Measurements from ENCODE around the gene WDR41.
"Not testable (repeated sequence)": the region's sequence is repeated elsewhere in the genome, so short reads cannot be mapped to it uniquely, and the experiment has no call there.

WDR41 gene, protein sequence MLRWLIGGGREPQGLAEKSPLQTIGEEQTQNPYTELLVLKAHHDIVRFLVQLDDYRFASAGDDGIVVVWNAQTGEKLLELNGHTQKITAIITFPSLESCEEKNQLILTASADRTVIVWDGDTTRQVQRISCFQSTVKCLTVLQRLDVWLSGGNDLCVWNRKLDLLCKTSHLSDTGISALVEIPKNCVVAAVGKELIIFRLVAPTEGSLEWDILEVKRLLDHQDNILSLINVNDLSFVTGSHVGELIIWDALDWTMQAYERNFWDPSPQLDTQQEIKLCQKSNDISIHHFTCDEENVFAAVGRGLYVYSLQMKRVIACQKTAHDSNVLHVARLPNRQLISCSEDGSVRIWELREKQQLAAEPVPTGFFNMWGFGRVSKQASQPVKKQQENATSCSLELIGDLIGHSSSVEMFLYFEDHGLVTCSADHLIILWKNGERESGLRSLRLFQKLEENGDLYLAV

DNA sequence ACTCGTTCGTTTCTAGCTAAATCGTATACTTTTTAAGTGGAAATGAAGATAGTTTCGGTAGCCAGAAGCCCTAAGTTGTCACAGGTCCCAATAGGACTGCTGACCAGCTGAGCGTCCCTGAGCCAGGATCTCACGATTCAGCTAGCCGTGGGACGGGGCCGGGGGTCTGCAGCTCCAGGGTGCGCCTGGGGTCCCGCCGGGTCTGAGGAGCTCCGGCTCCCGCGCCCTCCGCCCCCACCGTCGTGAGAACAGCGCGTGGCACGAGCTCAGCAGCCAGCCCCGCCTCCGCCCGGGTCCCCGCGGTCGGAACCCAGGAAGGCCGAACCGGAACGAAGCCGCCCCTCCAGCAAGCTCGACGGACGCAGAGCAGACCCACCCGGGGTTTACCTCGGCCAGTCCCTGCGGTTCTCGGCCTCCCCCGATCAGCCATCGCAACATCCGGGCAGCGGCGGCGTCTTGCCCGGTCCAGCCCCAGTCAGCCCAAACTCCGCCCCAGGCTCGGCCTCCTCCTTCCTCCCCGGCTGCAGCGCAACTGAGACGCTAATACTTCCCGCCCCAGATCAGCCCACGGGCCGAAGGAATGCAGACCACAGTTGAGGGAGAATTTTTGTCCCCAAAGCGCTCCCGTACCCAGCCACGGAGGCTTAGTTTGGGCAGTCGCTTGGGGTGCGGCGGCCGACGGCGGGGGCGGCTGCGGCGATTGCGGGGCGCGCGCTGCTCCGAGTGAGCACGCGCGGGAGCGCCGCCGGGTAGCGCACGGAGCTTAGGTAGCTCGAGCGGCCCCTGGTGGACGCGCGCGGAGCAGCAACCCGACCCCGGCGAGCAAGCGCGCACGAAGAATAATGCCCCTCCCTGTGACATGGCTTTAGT is at the start of gene WDR41:
Gene WDR41, minus strand, starts transcription at position 534 of the 870 bp plus-strand sequence. Its CDS starts 96 bp downstream, at position 438.
- DNase-seq, result peak; percentile 55

DNA sequence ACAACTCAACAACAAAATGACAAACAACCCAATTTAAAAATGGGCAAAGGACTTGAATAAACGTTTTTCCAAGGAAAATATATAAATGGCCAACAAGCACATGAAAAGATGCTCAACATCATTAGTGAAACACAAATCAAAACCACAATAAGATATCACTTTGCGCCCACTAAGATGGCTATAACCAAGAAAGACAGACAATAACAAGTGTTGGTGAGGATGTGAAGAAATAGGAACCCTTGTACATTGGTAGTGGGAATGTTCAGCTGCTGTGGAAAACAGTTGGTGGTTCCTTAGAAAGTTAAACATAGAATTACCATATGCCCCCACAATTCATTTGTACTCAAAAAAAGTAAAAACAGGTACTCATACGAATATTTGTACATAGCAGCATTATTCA is 39.2 kb upstream of the WDR41 start:
- DNase-seq, result no peak

DNA sequence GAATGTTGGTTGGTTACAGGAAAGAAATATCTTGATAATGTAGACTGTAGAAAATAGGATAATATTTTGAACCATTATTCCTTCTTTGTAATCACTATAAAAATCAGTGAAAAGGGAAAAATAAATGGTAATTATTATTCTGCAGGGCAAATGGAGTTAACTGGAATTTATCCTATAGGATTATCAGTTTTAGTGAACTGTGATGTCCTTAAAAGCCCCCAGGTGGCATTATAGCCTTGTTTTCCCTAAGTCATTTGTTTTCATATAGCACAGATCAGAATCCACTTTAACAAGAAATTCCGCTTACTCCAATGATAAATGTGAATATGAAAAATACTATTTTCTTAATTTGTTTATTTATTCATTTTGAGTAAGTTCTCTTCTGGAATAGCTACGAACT is 26.2 kb upstream of the WDR41 start:
- DNase-seq, result peak; percentile 28

DNA sequence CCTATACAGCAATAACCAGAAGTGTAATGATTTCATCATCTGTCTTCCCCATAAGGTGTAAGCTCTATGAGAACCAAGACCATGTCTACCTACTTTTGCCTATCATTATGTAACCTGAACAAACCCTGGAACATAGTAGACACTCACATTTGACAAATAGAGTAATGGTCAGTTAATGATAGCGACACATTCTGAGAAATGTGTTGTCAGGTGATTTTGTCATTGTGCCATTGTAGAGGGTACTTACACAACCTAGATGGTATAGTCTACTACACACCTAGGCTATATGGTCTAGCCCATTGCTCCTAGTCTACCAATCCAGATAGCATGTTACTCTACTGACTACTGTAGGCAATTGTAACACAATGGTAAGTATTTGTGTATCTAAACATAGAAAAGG is 22.3 kb upstream of the WDR41 start:
- no peak for DNase-seq

DNA sequence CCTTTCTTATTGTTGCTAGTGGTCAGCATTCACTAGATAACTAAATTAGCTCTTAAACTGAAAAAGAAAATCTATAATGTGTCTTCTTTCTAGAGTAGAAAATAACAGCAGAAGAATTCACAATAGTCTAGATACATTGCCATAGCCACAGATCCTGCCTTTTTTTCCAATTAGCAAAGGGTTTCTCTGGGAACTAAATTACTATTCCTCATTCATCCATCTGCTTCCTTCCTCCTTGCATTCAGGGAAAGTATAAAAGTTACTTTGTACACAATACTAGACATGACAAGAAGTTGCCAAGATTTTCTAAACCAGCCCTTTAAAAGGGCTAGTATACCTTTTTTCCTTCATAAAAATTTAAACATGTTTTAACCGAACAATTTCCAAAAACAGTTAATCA is 21.2 kb upstream of the WDR41 start:
- DNase-seq, result no peak

DNA sequence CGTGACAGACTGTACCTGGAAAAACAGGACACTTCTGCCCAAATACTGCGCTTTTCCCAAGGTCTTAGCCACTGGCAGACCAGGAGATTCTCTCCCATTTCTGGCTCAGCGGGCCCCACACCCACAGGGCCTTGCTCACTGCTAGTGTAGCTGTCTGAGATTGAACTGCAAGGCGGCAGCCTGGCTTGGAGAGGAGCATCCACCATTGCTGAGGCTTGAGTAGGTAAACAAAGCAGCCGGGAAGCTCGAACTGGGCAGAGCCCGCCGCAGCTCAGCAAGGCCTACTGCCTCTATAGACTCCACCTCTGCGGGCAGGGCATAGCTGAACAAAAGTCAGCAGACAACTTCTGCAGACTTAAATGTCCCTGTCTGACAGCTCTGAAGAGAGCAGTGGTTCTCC is 9.0 kb upstream of the WDR41 start:
- DNase-seq, result not testable (repeated sequence)

DNA sequence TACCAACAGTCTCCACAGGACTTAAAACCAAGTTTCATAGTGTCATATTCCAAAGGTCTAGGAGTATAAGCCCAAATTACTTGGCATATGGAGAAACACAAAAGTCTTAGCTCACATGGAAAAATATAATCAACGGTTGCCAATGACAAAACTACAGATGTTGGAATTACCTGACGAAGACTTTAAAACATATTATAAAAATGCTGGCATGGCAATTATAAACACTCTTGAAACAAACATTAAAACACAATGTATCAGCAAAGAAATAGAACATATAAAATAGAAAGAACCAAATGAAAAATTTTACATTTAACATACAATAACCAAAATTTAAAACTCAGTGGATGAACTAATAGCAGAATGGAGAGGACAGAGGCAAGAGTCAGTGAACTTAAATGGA is 7.9 kb upstream of the WDR41 start:
- DNase-seq, result no peak

DNA sequence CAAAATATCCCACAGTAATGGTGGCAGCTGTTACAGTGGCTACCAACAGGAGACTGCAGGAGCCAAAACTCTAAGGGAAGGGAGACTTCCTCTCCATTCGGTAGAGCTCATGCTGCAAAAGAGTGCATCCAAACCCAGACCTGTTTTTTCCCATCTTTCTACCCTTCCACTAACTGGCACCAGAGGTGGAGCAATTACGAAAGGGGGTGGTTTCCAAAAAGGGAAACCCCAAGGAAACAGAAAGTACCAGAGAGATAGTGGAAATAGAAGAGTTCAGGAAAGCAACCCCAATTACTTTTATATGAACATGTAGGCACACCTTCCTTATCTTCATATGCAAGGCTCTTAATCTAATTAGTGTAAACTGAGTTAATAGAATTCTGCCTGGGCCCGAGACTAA is 7.3 kb upstream of the WDR41 start:
- no peak for DNase-seq

DNA sequence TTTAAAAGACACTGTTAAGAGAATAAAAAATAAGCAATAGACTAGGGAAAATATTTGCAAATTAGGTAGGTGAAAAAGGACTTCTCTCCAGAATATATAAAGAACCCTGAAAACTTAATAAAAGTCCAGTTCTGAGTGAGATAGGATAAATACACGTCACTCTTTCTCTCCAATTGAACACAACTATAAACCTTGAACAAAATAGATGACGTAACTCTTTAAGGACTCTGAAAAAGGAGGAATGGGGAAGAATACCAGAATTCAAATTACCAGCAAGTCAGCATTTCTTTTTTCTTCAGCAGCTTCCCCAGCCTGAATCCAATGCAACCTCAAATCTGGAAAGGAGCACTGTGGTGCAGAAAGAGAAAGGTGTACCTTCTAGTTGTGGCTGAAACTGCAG is 6.8 kb upstream of the WDR41 start:
- no peak for DNase-seq

DNA sequence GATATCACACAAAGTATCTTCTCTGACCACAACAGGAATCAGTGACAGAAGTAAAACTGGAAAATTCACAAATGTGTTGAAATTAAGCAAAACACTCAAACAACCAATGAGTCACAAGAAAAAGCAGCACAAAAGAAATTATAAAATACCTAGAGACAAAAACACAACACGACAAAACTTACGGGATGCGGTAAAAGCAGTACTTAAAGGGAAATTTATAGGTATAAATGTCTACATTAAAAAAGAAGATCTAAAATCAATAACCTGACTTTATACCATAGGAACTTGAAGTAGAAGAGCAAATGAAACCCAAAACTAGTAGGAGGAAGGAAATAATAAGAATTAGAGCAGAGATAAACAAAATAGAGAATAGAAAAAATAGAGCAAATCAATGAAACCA is 2.8 kb upstream of the WDR41 start:
- DNase-seq, result no peak

DNA sequence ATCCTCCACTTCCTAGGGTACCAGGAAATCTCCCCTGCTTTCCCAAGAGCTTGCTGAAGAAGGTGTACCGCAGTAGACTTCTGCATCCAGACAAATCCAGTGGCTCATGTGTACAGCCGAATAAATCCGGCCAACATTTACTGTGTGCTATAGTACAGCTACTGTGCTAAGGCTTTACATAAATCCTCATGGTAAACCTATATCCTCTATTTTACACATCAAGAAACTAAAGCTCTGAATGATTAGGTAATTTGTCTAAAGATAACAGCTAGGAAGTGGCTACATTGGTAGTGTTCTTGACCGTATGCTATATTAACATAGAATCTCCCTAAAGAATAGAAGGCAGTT is 511 bp upstream of the WDR41 start:
- no peak for DNase-seq

DNA sequence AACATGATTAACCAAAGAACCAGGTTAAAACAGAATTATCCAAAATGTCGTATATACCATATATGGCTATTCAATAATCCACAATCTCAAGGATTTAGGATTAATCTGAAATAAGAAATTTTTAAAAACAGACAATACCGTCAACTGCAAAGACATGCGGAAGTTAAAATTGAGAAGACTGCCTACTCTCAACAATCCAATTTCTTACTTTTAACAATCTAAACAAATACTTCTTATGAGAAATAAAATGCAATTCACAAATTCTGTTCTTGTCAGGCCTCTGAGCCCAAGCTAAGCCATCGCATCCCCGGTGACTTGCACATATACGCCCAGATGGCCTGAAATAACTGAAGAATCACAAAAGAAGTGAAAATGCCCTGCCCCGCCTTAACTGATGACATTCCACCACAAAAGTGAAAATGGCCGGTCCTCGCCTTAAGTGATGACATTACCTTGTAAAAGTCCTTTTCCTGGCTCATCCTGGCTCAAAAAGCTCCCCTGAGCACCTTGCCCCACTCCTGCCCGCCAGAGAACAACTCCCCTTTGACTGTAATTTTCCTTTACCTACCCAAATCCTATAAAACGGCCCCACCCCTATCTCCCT is 1.3 kb downstream of the WDR41 start:
- DNase-seq, result not testable (repeated sequence)

DNA sequence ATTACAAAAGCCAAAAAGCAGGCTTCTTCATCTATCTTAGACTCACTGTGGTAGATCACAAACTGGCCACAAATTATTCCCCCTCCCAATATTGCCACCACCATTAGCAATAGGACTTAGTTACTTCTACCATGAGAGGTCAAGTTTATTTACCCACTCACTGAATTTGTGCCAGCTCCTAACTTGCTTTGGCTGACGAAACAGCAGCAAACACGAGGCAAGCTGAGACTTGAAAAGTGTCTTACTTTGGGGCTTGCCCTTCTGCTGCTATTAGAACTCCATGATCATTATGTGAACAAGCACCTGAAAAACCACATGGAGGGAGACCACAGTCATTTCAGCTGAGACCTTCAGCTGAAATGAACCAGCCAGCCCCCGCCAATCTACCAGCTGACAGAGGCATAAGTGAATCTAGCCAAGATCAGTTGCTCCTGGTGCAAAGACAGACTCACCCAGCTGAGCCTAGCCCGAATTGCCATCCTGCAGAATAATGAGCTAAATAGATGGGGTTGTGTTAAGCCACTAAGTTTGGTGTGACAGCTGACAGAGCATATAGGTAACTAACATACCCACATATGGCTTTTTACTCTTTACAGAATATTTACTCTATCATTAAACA is 5.7 kb downstream of the WDR41 start:
- no peak for DNase-seq

DNA sequence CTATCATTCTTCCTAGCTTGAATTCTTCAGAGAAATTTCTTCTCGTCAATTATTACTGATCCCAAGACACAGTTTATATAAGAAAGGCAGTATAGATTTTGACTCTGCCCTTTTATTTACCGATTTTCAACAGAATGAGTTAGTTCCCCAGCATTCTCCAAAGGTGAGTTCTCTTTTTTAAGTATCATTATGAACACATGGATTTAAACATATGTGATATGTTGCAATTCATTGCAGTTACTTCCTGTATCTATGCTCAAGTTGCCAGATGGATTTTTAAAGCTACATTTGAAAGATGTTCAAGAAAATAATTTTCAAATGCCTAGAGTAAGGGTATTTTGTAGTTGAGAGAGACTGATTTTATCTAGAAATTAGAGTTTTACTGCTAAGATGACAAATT is 8.4 kb downstream of the WDR41 start:
- DNase-seq, result no peak

DNA sequence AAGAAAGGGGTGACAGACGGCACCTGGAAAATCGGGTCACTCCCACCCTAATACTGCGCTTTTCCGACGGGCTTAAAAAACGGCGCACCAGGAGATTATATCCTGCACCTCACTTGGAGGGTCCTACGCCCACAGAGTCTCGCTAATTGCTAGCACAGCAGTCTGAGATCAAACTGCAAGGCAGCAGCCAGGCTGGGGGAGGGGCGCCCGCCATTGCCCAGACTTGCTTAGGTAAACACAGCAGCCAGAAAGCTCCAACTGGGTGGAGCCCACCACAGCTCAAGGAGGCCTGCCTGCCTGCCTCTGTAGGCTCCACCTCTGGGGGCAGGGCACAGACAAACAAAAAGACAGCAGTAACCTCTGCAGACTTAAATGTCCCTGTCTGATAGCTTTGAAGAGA is 17.1 kb downstream of the WDR41 start:
- not testable (repeated sequence) for DNase-seq

DNA sequence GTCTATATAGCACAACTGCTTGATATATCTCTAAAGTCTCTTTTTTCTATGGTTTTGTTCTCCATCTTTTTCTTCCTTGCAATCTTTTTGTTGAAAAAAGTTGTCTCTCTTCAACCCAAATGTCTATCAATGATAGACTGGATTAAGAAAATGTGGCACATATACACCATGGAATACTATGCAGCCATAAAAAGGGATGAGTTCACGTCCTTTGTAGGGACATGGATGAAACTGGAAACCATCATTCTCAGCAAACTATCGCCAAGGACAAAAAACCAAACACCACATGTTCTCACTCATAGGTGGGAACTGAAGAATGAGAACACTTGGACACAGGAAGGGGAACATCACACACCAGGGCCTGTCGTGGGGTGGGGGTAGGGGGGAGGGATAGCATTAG is 23.2 kb downstream of the WDR41 start:
- DNase-seq, result not testable (repeated sequence)

DNA sequence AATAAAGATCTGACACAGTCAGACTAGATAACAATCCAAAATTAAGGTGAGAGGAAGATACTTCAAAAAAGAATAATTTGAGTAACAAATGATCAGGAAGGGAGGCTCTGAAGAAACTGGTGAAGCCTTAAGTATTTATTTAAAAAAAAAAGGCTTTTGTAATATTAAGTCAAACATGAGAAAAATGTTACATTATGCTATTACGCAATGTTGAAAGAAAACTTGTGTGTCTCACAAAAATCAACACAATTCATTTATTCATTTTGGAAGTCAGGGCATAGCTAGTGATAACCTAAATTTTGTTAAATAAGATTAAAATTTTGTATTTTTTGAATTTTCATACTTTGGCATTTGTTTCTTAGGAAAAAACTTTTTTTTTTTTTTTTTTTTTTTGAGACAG is 28.2 kb downstream of the WDR41 start:
- DNase-seq, result no peak

DNA sequence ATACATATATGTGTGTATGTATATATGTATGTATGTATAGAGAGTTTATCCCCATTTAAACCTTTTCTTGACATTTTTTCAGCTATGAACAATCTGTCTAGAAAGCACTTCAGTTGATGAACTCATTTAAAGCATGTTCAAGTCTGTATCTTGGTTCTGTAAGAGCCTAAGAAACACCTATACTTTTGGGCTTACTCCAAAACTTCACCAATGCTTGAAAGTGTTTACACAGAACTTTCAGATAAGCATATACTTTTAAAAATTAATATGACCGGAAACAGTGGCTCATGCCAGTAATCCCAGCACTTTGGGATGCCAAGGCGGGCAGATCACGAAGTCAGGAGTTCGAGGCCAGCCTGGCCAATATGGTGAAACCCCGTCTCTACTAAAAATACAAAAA is 30.8 kb downstream of the WDR41 start:
- no peak for DNase-seq

DNA sequence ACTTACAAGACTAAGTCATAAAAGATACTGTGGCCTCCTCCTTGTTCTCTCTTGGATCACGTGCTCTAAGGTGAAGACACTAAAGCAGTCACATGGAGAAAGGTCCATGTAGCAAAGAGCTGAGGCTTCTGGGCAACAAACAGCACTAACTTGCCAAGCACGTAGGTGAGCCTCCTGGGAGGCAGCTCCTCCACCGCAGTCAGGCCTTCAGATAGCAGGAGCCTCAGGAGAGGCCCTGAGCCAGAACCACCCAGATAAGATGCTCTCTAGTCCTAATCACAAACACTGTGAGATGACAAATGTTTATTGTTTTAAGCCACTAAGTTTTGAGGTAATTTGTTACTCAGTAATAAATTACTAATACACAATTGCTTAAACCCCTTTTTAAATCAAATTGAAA is 38.0 kb downstream of the WDR41 start:
- DNase-seq, result no peak

DNA sequence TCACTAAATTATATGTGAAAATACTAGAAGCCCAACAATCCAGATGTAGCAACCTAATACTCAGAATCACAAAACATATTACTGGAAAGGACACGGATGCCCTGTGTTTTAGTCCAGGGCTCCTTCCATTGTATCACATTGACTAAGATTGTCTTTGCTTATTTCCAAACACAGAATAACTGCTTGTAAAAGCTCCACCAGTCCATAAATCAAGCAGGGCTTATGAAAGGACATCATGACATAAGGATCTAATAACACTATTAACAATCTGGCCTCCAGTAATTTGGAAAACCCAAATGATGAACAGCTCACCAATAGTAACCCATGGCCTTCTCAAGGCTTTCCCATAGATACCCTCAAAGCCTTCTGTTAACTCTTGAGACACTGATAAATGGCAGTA is 39.8 kb downstream of the WDR41 start:
- DNase-seq, result no peak

DNA sequence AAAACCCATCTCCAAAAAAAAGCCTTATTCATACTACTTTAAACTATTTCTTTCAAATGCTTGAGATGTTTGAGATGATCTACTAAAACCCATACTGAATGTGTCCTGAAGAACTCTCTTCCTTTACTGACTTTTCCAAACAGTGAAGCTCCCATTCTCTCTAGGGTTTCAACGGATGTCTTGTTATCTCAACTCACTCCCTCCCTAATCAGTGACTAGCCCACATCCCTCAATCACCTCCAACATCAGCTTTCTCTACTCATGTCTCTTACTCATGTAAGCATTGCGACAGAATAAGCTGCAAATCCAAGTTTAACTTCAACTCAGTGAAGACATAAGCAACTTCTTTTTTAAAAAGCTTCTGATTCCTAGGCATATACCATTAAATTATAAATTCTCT is 42.1 kb downstream of the WDR41 start:
- DNase-seq, result no peak

DNA sequence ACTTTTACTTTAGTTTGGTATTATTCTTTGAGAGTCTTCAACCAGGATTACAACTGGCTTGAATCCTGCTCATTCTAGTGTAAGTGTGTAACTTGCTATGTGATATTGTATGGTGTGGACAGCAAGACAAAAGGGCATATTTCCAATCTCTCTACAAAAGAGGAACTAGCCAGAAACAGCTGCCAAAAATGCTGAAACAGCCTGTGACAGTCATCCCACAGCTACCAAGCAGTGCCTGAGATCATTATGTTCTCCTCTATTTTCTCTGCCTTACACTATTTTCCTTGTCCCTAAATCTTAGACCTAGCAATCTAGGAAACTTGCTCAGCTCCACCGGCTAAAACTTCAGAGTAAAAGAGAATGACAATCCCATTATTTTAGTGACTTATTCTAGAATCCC is 42.8 kb downstream of the WDR41 start:
- no peak for DNase-seq

DNA sequence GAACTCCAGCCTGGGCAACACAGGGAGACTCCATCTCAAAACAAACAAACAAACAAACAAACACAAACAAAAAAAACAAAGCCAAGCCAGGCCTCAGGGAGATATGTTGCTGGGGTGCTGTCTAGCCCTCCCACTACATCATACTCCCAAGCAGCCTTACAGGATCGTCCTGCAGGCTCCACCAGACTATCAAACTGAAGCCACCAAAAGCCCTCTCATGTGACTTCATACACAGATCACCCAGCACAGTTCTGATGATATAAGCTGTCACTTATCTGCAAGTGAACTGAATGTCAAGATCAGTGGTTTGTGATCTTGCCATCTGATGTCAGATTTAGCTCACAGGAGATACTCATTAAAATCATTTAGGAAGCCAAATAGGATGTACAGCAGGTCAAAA is 43.3 kb downstream of the WDR41 start:
- no peak for DNase-seq

Measured in NCI-H1694 (cell line).